Endothelial cell of umbilical vein (primary cell): ENCODE data around the gene HPSE2.

Experiments used
- POLR2A ChIP-seq: IDR thresholded peaks from 2 replicates; pipeline ENCODE4 v1.6.1; 2012; ENCODE audit warnings: low read depth, mild to moderate bottlenecking, control low read depth, low read length
- POLR2AphosphoS5 ChIP-seq: IDR thresholded peaks from 2 replicates; pipeline ENCODE4 v1.6.1; 2012; ENCODE audit warnings: low read depth, mild to moderate bottlenecking, control low read depth, low read length, moderate library complexity; ENCODE audit not compliant: insufficient read depth
- TF ChIP-seq, protein P1 (sequence below), 2 donors: IDR thresholded peaks; 1 replicate in 1 of 2; 2 replicates in 1 of 2; pipeline ENCODE4 v1.5.1; 2011; ENCODE audit warnings: low read length in 2 of 2, mild to moderate bottlenecking in 2 of 2, moderate library complexity in 2 of 2, control low read depth in 1 of 2, inconsistent platforms in 1 of 2, low read depth in 1 of 2; ENCODE audit not compliant: insufficient read depth in 1 of 2; ENCODE audit errors: extremely low read depth in 1 of 2

DNA sequence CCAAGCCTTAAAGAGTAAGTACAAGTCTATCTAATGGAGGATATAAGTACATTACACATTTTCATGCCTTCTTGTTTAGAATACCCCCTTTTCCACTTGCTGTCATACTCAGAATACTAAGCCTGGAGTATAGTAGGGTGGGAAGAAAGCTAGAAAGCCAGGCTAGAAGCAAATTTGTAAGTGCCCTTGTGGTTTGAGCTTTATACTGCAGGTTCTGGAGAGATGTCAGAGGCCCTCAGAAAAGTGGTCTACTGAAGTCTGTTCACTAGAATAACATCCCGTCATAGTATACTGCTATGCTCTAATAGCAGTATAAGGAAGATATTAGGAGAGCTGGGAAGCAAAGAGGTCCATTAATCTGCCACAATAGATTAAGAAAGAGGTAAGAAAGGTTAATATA is 62.7 kb downstream of the HPSE2 start:
- TF ChIP-seq POLR2A (no peak), POLR2AphosphoS5 (no peak)
- TF ChIP-seq, protein P1, sequence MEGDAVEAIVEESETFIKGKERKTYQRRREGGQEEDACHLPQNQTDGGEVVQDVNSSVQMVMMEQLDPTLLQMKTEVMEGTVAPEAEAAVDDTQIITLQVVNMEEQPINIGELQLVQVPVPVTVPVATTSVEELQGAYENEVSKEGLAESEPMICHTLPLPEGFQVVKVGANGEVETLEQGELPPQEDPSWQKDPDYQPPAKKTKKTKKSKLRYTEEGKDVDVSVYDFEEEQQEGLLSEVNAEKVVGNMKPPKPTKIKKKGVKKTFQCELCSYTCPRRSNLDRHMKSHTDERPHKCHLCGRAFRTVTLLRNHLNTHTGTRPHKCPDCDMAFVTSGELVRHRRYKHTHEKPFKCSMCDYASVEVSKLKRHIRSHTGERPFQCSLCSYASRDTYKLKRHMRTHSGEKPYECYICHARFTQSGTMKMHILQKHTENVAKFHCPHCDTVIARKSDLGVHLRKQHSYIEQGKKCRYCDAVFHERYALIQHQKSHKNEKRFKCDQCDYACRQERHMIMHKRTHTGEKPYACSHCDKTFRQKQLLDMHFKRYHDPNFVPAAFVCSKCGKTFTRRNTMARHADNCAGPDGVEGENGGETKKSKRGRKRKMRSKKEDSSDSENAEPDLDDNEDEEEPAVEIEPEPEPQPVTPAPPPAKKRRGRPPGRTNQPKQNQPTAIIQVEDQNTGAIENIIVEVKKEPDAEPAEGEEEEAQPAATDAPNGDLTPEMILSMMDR (IDR thresholded peaks at IDR 0.05; ENCODE audit: extremely low read depth in 1 of 2, insufficient read depth in 1 of 2, low read depth in 1 of 2, low read length in 2 of 2), result no peak
